Activated CD4-positive, alpha-beta memory T cell treated with anti-CD3 and anti-CD28 coated beads for 36 hours (primary cell): ENCODE measurements around the gene LGMN. TPM values are rescaled to one million over a fixed set of nuclear protein-coding genes. Genes with fewer than 3 reads are reported as not detected.

Experiments used
- CTCF ChIA-PET: fragments of 350-600 bp; sonication (Branson Sonifier 250); formaldehyde crosslinking; loops from one replicate; lab custom pipeline; 2021; ENCODE audit warnings: antibody characterized with exemption, inconsistent platforms; lab: Charles Lee
- POLR2A ChIA-PET: fragments of 350-600 bp; sonication (Branson Sonifier 250); formaldehyde crosslinking; loops from one replicate; lab custom pipeline; 2021; ENCODE audit warnings: antibody characterized with exemption; lab: Charles Lee
- DNase-seq: peaks from one replicate; pipeline ENCODE4 v3.0.0-alpha.2; 2020
- H3K27ac Mint-ChIP-seq: one replicate; pipeline ENCODE4 v1.8.0; 2021; ENCODE audit warnings: mixed read lengths
- H3K27me3 Mint-ChIP-seq: one replicate; pipeline ENCODE4 v1.8.0; 2021; ENCODE audit warnings: mixed read lengths
- H3K36me3 Mint-ChIP-seq: one replicate; pipeline ENCODE4 v1.8.0; 2021; ENCODE audit warnings: mixed read lengths
- H3K4me1 Mint-ChIP-seq: one replicate; pipeline ENCODE4 v1.8.0; 2021; ENCODE audit warnings: low read depth, mixed read lengths
- H3K4me3 Mint-ChIP-seq: one replicate; pipeline ENCODE4 v1.8.0; 2021; ENCODE audit warnings: mild to moderate bottlenecking, mixed read lengths
- H3K9me3 Mint-ChIP-seq: one replicate; pipeline ENCODE4 v1.8.0; 2021; ENCODE audit warnings: mixed read lengths
- intact Hi-C: fragments of 100-400 bp; cut with micrococcal nuclease; formaldehyde crosslinking; loops from one replicate; pipeline ENCODE4 v1.15.1; 2023
- total RNA-seq, 2 experiments: library from RNA; stranded (reverse); gene quantifications; one replicate each; pipeline ENCODE4 v1.2.3, GENCODE V29; 2021

Gene LGMN
- total RNA-seq, 2 experiments from 2014 or later = 9.2 to 10.2 TPM

- H3K9me3 Mint-ChIP-seq = no peaks in the 10 kb centered on the region
- intact Hi-C loops = no loop called here
- POLR2A ChIA-PET = interaction anchor here (0.6 kb wide), 1 partner anchor 353 kb away, joined by 3 read pairs; no protein-coding TSS in a partner anchor
- H3K36me3 Mint-ChIP-seq = peaks cover 3% of the 10 kb centered on the region
- H3K27me3 Mint-ChIP-seq = peaks cover 2% of the 10 kb centered on the region
- CTCF ChIA-PET = interaction anchor here (0.9 to 6.4 kb wide), 14 partner anchors 9 to 597 kb away, joined by 3 to 32 read pairs (median 5); no protein-coding TSS in a partner anchor
- no peak overlapping the region for H3K4me3 Mint-ChIP-seq
- peak; percentile 21 for DNase-seq
- peaks cover 20% of the 10 kb centered on the region for H3K4me1 Mint-ChIP-seq
- no peak overlapping the region for H3K27ac Mint-ChIP-seq
Observed at GRCh38 chr14:92690171-92691011, 58.0 kb downstream of the LGMN start.

- intact Hi-C loops = no loop called here
- no peak overlapping the region for H3K4me3 Mint-ChIP-seq
- H3K36me3 Mint-ChIP-seq = peaks cover 3% of the 10 kb centered on the region
- no peak for DNase-seq
- CTCF ChIA-PET = interaction anchor here (0.9 to 6.4 kb wide), 7 partner anchors 8 to 98 kb away, joined by 3 to 32 read pairs (median 10); no protein-coding TSS in a partner anchor
- no peak overlapping the region for H3K27ac Mint-ChIP-seq
- H3K27me3 Mint-ChIP-seq = no peaks in the 10 kb centered on the region
- H3K9me3 Mint-ChIP-seq = no peaks in the 10 kb centered on the region
- H3K4me1 Mint-ChIP-seq = peaks cover 14% of the 10 kb centered on the region
- POLR2A ChIA-PET = interaction anchor here (1.1 kb wide), 1 partner anchor 122 kb away, joined by 3 read pairs; no protein-coding TSS in a partner anchor
Observed at GRCh38 chr14:92688434-92689375, 59.7 kb downstream of the LGMN start.

GRCh38 chr14:92687681-92688433, 60.6 kb downstream of the LGMN start:
- ChIA-PET CTCF (interaction anchor here (0.6 to 6.4 kb wide), 8 partner anchors 19 to 535 kb away, joined by 3 to 32 read pairs (median 6); no protein-coding TSS in a partner anchor), POLR2A (interaction anchor here (1.1 kb wide), 1 partner anchor 123 kb away, joined by 3 read pairs; no protein-coding TSS in a partner anchor)
- no peaks in the 10 kb centered on the region for H3K9me3 Mint-ChIP-seq
- peaks cover 3% of the 10 kb centered on the region for H3K36me3 Mint-ChIP-seq
- intact Hi-C loops = no loop called here
- no peak overlapping the region for H3K27ac Mint-ChIP-seq
- H3K4me1 Mint-ChIP-seq = peaks cover 6% of the 10 kb centered on the region
- DNase-seq = no peak
- H3K27me3 Mint-ChIP-seq = no peaks in the 10 kb centered on the region
- H3K4me3 Mint-ChIP-seq = no peak overlapping the region

- Mint-ChIP-seq H3K27me3 (no peaks in the 10 kb centered on the region), H3K27ac (no peak overlapping the region), H3K36me3 (peaks cover 3% of the 10 kb centered on the region), H3K4me3 (no peak overlapping the region), H3K9me3 (no peaks in the 10 kb centered on the region), H3K4me1 (no peaks in the 10 kb centered on the region)
- CTCF ChIA-PET = interaction anchor here (0.6 to 6.4 kb wide), 22 partner anchors 8 to 1092 kb away, joined by 3 to 32 read pairs (median 4); no protein-coding TSS in a partner anchor
- DNase-seq = peak; percentile 70
- intact Hi-C loops = no loop called here
- POLR2A ChIA-PET = no interaction called here
Observed at GRCh38 chr14:92686900-92687427, 61.5 kb downstream of the LGMN start.

GRCh38 chr14:92686411-92686899, 62.0 kb downstream of the LGMN start:
- ChIA-PET POLR2A (no interaction called here), CTCF (interaction anchor here (0.6 to 6.4 kb wide), 19 partner anchors 8 to 1092 kb away, joined by 3 to 32 read pairs (median 4); no protein-coding TSS in a partner anchor)
- Mint-ChIP-seq H3K4me1 (peaks cover under 1% of the 10 kb centered on the region), H3K36me3 (peaks cover 4% of the 10 kb centered on the region), H3K27me3 (no peaks in the 10 kb centered on the region), H3K9me3 (no peaks in the 10 kb centered on the region), H3K4me3 (no peak overlapping the region), H3K27ac (no peak overlapping the region)
- no peak for DNase-seq
- intact Hi-C loops = no loop called here

GRCh38 chr14:92685784-92686355, 62.6 kb downstream of the LGMN start:
- H3K27ac Mint-ChIP-seq = no peak overlapping the region
- no peak for DNase-seq
- H3K27me3 Mint-ChIP-seq = no peaks in the 10 kb centered on the region
- peaks cover 7% of the 10 kb centered on the region for H3K36me3 Mint-ChIP-seq
- H3K9me3 Mint-ChIP-seq = no peaks in the 10 kb centered on the region
- POLR2A ChIA-PET = no interaction called here
- H3K4me1 Mint-ChIP-seq = peaks cover 6% of the 10 kb centered on the region
- H3K4me3 Mint-ChIP-seq = no peak overlapping the region
- intact Hi-C loops = no loop called here
- CTCF ChIA-PET = interaction anchor here (0.8 to 6.4 kb wide), 14 partner anchors 9 to 157 kb away, joined by 3 to 32 read pairs (median 4); no protein-coding TSS in a partner anchor

GRCh38 chr14:92684801-92685560, 63.4 kb downstream of the LGMN start:
- Mint-ChIP-seq H3K4me1 (peaks cover 9% of the 10 kb centered on the region), H3K27ac (no peak overlapping the region), H3K36me3 (peaks cover 7% of the 10 kb centered on the region), H3K4me3 (no peak overlapping the region), H3K9me3 (no peaks in the 10 kb centered on the region), H3K27me3 (no peaks in the 10 kb centered on the region)
- POLR2A ChIA-PET = no interaction called here
- CTCF ChIA-PET = interaction anchor here (1.0 kb wide), 1 partner anchor 72 kb away, joined by 3 read pairs; no protein-coding TSS in a partner anchor
- no peak for DNase-seq
- intact Hi-C loops = no loop called here

GRCh38 chr14:92683041-92683440, 65.4 kb downstream of the LGMN start:
- no peak for DNase-seq
- no peak overlapping the region for H3K27ac Mint-ChIP-seq
- CTCF ChIA-PET = interaction anchor here (0.9 to 3.7 kb wide), 7 partner anchors 18 to 548 kb away, joined by 3 to 37 read pairs (median 3); no protein-coding TSS in a partner anchor
- POLR2A ChIA-PET = no interaction called here
- H3K4me3 Mint-ChIP-seq = no peak overlapping the region
- no peaks in the 10 kb centered on the region for H3K9me3 Mint-ChIP-seq
- H3K27me3 Mint-ChIP-seq = no peaks in the 10 kb centered on the region
- H3K4me1 Mint-ChIP-seq = peaks cover 12% of the 10 kb centered on the region
- H3K36me3 Mint-ChIP-seq = peaks cover 17% of the 10 kb centered on the region
- intact Hi-C loops = no loop called here

GRCh38 chr14:92680781-92681650, 67.4 kb downstream of the LGMN start:
- Mint-ChIP-seq H3K9me3 (no peaks in the 10 kb centered on the region), H3K36me3 (peaks cover 25% of the 10 kb centered on the region), H3K27ac (peak overlapping the region; percentile 45), H3K4me1 (peaks cover 32% of the 10 kb centered on the region), H3K4me3 (no peak overlapping the region), H3K27me3 (no peaks in the 10 kb centered on the region)
- intact Hi-C loops = loop anchor here (1.0 kb wide), 1 partner anchor 68 kb away; no protein-coding TSS in a partner anchor
- DNase-seq = peak; percentile 85
- ChIA-PET CTCF (interaction anchor here (0.6 to 3.7 kb wide), 26 partner anchors 9 to 548 kb away, joined by 3 to 37 read pairs (median 5); no protein-coding TSS in a partner anchor), POLR2A (interaction anchor here (0.6 kb wide), 1 partner anchor 156 kb away, joined by 3 read pairs; no protein-coding TSS in a partner anchor)
